Spleen (tissue), 7 donors: Measurements from ENCODE around the gene PRKCA.

Source experiments
- POLR2A ChIP-seq, 3 donors: fragments of 450-650 bp; IDR thresholded peaks; one replicate each; pipeline ENCODE4 v1.5.1; 2017; ENCODE audit warnings: antibody characterized with exemption in 3 of 3, mild to moderate bottlenecking in 1 of 3
- POLR2AphosphoS5 ChIP-seq, 3 donors: sonication (generic); formaldehyde crosslinking; IDR thresholded peaks; one replicate each; pipeline ENCODE4 v1.5.1; 2017; ENCODE audit warnings: antibody characterized with exemption in 3 of 3
- TF ChIP-seq, protein P1 (sequence below), 11 experiments: fragments of 200-600 bp in 7 of 11; fragments of 450-650 bp in 4 of 11; sonication (generic) in 4 of 11; IDR thresholded peaks in 8 of 11; conservative IDR thresholded peaks in 3 of 11; 1 replicate in 7 of 11; 2 replicates in 4 of 11; pipeline versions ENCODE4 v1.4.0 to v1.8.0; 2016 to 2021; ENCODE audit warnings: antibody characterized with exemption in 11 of 11, inconsistent platforms in 4 of 11, mild to moderate bottlenecking in 1 of 11
- donor health status: DM: no; HTN: no; CAD: no; lungs with moderate emphysema.
- donor health status: DM: no; HTN: no; CAD: no.
- donor health status: DM: no; HTN: no; CAD: no.

DNA sequence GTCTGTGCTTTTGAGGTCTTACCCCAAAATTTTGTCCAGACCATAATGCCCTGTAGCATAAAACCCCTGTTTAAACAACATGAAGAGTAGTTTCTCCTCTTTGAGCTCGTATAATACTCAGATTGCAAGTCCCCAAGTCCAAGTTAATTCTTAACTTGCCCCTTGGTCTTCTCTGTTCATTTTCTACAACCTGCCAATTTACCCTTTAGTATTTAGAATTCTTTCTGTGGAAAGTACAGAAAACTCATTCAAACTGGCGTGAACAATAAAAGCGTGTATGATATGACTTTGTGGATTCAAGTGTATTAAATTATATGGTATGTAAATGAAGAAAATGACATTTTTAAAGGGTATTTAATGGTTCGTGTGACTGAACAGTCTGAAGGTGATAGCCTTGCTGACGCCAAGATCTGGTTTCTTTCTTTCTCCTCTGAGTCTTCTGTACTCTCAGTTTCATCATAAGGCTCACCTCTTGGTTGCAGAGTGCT, 185.6 kb downstream of the PRKCA start:
- TF ChIP-seq, protein P1, sequence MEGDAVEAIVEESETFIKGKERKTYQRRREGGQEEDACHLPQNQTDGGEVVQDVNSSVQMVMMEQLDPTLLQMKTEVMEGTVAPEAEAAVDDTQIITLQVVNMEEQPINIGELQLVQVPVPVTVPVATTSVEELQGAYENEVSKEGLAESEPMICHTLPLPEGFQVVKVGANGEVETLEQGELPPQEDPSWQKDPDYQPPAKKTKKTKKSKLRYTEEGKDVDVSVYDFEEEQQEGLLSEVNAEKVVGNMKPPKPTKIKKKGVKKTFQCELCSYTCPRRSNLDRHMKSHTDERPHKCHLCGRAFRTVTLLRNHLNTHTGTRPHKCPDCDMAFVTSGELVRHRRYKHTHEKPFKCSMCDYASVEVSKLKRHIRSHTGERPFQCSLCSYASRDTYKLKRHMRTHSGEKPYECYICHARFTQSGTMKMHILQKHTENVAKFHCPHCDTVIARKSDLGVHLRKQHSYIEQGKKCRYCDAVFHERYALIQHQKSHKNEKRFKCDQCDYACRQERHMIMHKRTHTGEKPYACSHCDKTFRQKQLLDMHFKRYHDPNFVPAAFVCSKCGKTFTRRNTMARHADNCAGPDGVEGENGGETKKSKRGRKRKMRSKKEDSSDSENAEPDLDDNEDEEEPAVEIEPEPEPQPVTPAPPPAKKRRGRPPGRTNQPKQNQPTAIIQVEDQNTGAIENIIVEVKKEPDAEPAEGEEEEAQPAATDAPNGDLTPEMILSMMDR (IDR thresholded peaks at IDR 0.05 in 8 of 11, conservative IDR thresholded peaks at IDR 0.05 in 3 of 11) = no peak
- TF ChIP-seq POLR2A (IDR thresholded peaks at IDR 0.05) = no peak
- no peak for TF ChIP-seq POLR2AphosphoS5 (IDR thresholded peaks at IDR 0.05)
